Epithelial cell of proximal tubule (primary cell): ENCODE data around the gene C1orf35. TPM values are rescaled to one million over a fixed set of nuclear protein-coding genes. Genes with fewer than 3 reads are reported as not detected.

Source experiments
- DNase-seq: peaks from one replicate; pipeline ENCODE4 v3.0.0-alpha.2; 2011; ENCODE audit warnings: low read depth
- H3K4me3 ChIP-seq: 2 replicates; pipeline ENCODE4 v1.5.1; 2011; ENCODE audit warnings: low read depth, mild to moderate bottlenecking, low read length
- CTCF ChIP-seq: conservative IDR thresholded peaks from 2 replicates; pipeline ENCODE4 v1.5.1; 2012; ENCODE audit warnings: low read depth, mild to moderate bottlenecking, low read length
- total RNA-seq: library from RNA; depleted of rRNA; stranded (reverse); fragments of >200 nt; gene quantifications from 2 replicates; pipeline ENCODE4 v1.2.3, GENCODE V29; 2015

The C1orf35 gene
- total RNA-seq, 1 donor from 2014 or later, result 23.8 TPM

- H3K4me3 ChIP-seq, result no peak overlapping the region
- no peak for DNase-seq
- no peak for TF ChIP-seq CTCF
These were observed 2.3 kb upstream of the C1orf35 start for GRCh38 chr1:228105270-228105995.

GRCh38 chr1:228104526-228105269, 1.6 kb upstream of the C1orf35 start:
- no peak for TF ChIP-seq CTCF
- no peak overlapping the region for H3K4me3 ChIP-seq
- no peak for DNase-seq

- TF ChIP-seq CTCF, result peak; percentile 32
- peak overlapping the region; percentile 89 for H3K4me3 ChIP-seq
- DNase-seq, result no peak
These were observed 933 bp downstream of the C1orf35 start for GRCh38 chr1:228101994-228102790.

GRCh38 chr1:228101614-228101993, 1.5 kb downstream of the C1orf35 start:
- DNase-seq, result no peak
- peak overlapping the region; percentile 89 for H3K4me3 ChIP-seq
- TF ChIP-seq CTCF, result no peak

GRCh38 chr1:228100822-228101613, 2.1 kb downstream of the C1orf35 start:
- peak overlapping the region; percentile 89 for H3K4me3 ChIP-seq
- no peak for DNase-seq
- TF ChIP-seq CTCF, result no peak

GRCh38 chr1:228099331-228099732, 3.8 kb downstream of the C1orf35 start:
- H3K4me3 ChIP-seq, result no peak overlapping the region
- no peak for TF ChIP-seq CTCF
- no peak for DNase-seq
